K562 (cell line): Measurements from ENCODE around the gene MATN1. TPM values are rescaled to one million over a fixed set of nuclear protein-coding genes. Genes with fewer than 3 reads are reported as not detected.

Experiments used
- CHD7 ChIP-seq: fragments of 200-600 bp; sonication (generic); IDR thresholded peaks from one replicate; pipeline ENCODE4 v1.6.1; 2012; ENCODE audit warnings: mild to moderate bottlenecking, low read depth, low read length, inconsistent platforms
- GTF2A2 ChIP-seq: IDR thresholded peaks from 2 replicates; pipeline ENCODE4 v1.6.1; 2016; ENCODE audit warnings: mild to moderate bottlenecking, missing genetic modification characterization, missing compliant biosample characterization
- KDM5B ChIP-seq: fragments of 200-600 bp; sonication (generic); IDR thresholded peaks from 2 replicates; pipeline ENCODE4 v1.6.1; 2012; ENCODE audit warnings: low read depth, mild to moderate bottlenecking, moderate library complexity, low read length, control low read depth, inconsistent platforms; ENCODE audit not compliant: insufficient replicate concordance
- POLR2A ChIP-seq: fragments of 450-650 bp; conservative IDR thresholded peaks from 2 replicates; pipeline ENCODE4 v1.6.1; 2016
- RBM17 ChIP-seq: fragments of 200-400 bp; formaldehyde crosslinking; IDR thresholded peaks from 2 replicates; pipeline ENCODE4 v1.6.1; 2017; ENCODE audit warnings: low read depth, mild to moderate bottlenecking, low read length, borderline replicate concordance
- SP1 ChIP-seq: sonication (generic); formaldehyde crosslinking; IDR thresholded peaks from 2 replicates; pipeline ENCODE4 v1.8.1; 2022; ENCODE audit warnings: mild to moderate bottlenecking, missing genetic modification reagents
- SUPT5H ChIP-seq: fragments of 450-650 bp; IDR thresholded peaks from 2 replicates; pipeline ENCODE4 v1.6.1; 2016
- TAF1 ChIP-seq: IDR thresholded peaks from 2 replicates; pipeline ENCODE4 v1.6.1; 2011; ENCODE audit warnings: mild to moderate bottlenecking, low read length, moderate library complexity; ENCODE audit not compliant: insufficient read depth, control insufficient read depth, severe bottlenecking; ENCODE audit errors: extremely low read depth
- TCF15 ChIP-seq: fragments of 250-450 bp; sonication (Bioruptor Pico); IDR thresholded peaks from 2 replicates; pipeline ENCODE4 v1.8.0; 2022; ENCODE audit warnings: moderate library complexity, mild to moderate bottlenecking, inconsistent platforms
- TOE1 ChIP-seq, 2 experiments: fragments of 450-650 bp in 1 of 2; sonication (generic) in 1 of 2; formaldehyde crosslinking in 1 of 2; IDR thresholded peaks; 2 replicates each; pipeline versions ENCODE4 v1.7.1 to v1.8.0; 2016 to 2022; ENCODE audit warnings: borderline replicate concordance in 2 of 2, mild to moderate bottlenecking in 2 of 2, antibody characterized with exemption in 1 of 2, inconsistent platforms in 1 of 2, low read depth in 1 of 2, missing genetic modification reagents in 1 of 2, moderate library complexity in 1 of 2
- TRIM24 ChIP-seq, 2 experiments: fragments of 450-650 bp; IDR thresholded peaks; 2 replicates each; pipeline ENCODE4 v1.6.1; 2016
- ZFP91 ChIP-seq: sonication (generic); formaldehyde crosslinking; IDR thresholded peaks from 2 replicates; pipeline ENCODE4 v1.8.0; 2022; ENCODE audit warnings: mild to moderate bottlenecking, missing genetic modification reagents
- ZSCAN29 ChIP-seq: fragments of 450-650 bp; IDR thresholded peaks from 2 replicates; pipeline ENCODE4 v1.6.1; 2017
- polyA plus RNA-seq, 8 experiments: library from polyadenylated mRNA; depleted of rRNA in 4 of 8; stranded (reverse) in 5 of 8; unstranded in 3 of 8; fragments of >200 nt; fragmentation: Nextera tagmentation in 2 of 8; fragmentation: Illumina TruSeq in 1 of 8; extraction: Ambion mirVana in 2 of 8; extraction: Trizol in 1 of 8; gene quantifications; 2 replicates each; pipeline versions ENCODE4 v1.2.1 to v1.2.3, GENCODE V29; 2011 to 2014; ENCODE audit warnings: inconsistent platforms in 1 of 8, missing spikeins in 1 of 8
- total RNA-seq, 7 experiments: library from RNA; depleted of rRNA in 6 of 7; stranded (reverse); fragments of >200 nt in 6 of 7; fragmentation: Illumina TruSeq in 2 of 7; extraction: Trizol in 2 of 7; gene quantifications; 2 replicates each; pipeline versions ENCODE4 v1.2.1 to v1.2.3, GENCODE V29; 2011 to 2021; ENCODE audit warnings: low replicate concordance in 1 of 7

Gene MATN1
- total and polyA plus RNA-seq, 9 of the 15 experiments (the other 6 are each of a cell fraction or from before 2014, with no cell fraction given), result 0.10 to 2.3 (median 1.2) TPM

GRCh38 chr1:30768830-30769718, 45.7 kb upstream of the MATN1 start (continued):
- no peak for TF ChIP-seq RBM17
- peak; percentile 100 for TF ChIP-seq TRIM24 (IDR thresholded peaks at IDR 0.05)
- TF ChIP-seq GTF2A2 (tag), result peak; percentile 72; the same call in 1 of the 2 replicates
- TF ChIP-seq KDM5B, result peak; percentile 69
- TF ChIP-seq SP1 (CRISPR knock-in tag), result peak; percentile 97
- peak; percentile 95 for TF ChIP-seq TOE1 (IDR thresholded peaks at IDR 0.05; ENCODE audit: borderline replicate concordance)
- TF ChIP-seq TOE1 (CRISPR knock-in tag; IDR thresholded peaks at IDR 0.05; ENCODE audit: borderline replicate concordance, low read depth), result peak; percentile 11; the same call in 1 of the 2 replicates
- peak; percentile 78 for TF ChIP-seq TAF1
- TF ChIP-seq ZSCAN29, result 0 out of 2 replicates have a peak, but pooled peaks have one; percentile 37
- TF ChIP-seq TCF15, result peak; percentile 55; the same call in 1 of the 2 replicates
- peak; percentile 65 for TF ChIP-seq SUPT5H
- peak; percentile 82 for TF ChIP-seq POLR2A
- peak; percentile 10 for TF ChIP-seq CHD7
- TF ChIP-seq ZFP91 (CRISPR knock-in tag), result 0 out of 2 replicates have a peak, but pooled peaks have one; percentile 66
